DMS 273 (cell line): ENCODE measurements around the gene CACNA1I.
A peak's percentile ranks its signal among the peaks of the same experiment; 100 is the strongest.

ENCODE experiments used
- DNase-seq: peaks from one replicate; lab custom pipeline; 2025; ENCODE audit not compliant: unreplicated experiment; lab: John Stamatoyannopoulos, UW

The CACNA1I gene

DNA sequence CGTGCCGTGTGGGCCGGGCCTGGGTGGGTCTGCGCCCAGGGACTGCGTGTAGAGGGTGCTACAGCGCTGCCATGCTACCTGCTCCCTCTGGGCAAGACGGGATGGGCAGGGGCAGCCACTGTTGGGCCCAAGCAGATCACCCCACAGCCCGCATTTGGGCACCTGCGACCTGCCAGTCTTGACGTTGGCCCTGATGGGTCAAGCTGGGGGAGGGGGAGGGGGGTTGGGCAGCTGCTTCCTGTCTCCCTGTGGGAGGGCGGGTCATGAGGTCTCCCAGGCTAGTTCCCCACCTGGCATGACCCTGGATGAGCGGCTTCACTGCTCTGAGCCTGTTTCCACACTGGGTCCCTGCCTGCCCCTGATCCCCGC is 35.2 kb upstream of the CACNA1I start:
- no peak for DNase-seq

DNA sequence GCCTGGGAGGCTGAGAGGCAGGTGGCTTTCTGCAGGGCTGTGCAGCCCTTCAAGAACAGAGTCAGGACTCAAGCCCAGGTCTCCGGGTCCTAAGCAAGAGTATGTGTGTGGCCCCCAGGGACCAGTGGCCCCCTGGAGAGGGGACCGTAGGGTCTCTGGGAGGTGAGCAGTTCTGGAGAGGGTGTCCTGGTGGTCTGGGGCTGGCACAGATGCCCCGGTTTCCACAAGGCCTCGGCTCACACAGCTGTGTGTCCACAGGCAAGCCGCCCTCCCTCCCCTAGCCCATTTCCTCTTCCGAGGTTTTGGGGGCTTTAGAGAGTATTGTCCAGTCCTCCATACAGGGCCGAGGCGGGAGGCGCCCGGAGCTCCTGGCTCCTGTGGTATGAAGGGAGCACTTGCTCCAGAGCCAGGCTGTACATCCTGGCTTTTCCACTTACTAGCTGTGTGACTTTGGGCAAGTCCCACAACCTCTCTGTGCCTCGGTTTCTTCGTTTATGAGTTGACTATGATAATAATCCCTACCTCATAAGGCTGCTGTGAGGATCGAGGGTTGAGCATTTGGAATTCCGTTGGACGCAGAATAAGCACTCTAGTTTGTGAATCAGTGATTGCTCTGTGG is 34.6 kb upstream of the CACNA1I start:
- DNase-seq: no peak

DNA sequence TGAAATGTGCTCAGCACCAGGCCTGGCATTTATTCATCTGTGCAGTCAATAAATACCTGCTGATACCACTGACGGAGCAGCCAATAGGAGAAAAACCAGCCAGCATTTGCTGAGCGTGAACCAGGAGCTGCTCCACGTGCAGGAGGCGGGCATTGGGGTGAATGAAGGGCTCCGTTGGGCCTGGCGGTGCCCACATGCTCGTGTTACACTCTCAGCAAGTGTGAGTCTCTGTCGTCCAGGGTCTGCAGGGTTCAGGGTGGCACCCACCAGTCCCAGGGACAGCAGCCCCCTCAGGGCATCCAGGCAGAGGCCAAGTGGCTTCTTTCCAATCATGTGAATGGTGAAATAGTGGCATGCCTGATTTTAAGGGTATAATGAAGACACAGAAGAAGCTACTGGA is 33.8 kb upstream of the CACNA1I start:
- no peak for DNase-seq

DNA sequence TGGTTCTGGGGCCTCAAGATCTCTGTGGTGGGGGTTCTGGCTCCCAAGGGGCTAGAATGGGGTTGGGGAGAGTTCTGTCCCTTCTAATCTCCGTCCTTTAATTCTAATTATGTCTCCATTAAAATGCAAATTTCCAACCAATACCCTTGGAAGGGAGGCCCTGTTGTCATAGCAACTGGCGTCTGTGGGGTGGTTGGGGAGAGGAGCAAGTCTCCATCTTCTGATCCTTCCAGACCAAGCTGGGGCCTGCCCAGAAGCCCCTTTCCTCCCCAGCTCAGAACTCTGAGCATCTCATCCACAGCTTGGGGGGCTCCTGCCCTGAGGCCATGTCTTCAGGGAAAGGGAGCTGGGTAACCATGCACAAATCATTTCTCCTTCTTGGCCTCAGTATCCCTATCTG is 32.6 kb upstream of the CACNA1I start:
- DNase-seq: peak; percentile 27

DNA sequence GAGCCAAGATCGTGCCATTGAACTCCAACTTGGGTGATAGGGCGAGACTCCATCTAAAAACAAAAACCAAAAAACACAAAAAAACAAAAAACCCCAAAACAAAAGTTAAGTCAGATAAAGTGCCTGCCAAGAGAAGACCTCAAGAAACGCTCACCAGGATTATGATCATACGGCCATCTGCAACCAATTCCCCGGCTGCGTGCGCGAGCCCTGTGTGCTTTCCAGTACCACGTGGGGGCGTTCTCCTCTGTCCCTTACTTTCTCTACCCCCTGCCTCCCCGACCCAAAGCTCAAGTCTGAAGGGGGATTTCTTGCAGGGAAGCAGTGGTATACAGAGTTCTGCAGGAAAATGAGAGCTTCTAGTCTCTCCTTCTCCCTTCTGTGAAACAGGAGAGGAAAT is 27.5 kb upstream of the CACNA1I start:
- peak; percentile 77 for DNase-seq

DNA sequence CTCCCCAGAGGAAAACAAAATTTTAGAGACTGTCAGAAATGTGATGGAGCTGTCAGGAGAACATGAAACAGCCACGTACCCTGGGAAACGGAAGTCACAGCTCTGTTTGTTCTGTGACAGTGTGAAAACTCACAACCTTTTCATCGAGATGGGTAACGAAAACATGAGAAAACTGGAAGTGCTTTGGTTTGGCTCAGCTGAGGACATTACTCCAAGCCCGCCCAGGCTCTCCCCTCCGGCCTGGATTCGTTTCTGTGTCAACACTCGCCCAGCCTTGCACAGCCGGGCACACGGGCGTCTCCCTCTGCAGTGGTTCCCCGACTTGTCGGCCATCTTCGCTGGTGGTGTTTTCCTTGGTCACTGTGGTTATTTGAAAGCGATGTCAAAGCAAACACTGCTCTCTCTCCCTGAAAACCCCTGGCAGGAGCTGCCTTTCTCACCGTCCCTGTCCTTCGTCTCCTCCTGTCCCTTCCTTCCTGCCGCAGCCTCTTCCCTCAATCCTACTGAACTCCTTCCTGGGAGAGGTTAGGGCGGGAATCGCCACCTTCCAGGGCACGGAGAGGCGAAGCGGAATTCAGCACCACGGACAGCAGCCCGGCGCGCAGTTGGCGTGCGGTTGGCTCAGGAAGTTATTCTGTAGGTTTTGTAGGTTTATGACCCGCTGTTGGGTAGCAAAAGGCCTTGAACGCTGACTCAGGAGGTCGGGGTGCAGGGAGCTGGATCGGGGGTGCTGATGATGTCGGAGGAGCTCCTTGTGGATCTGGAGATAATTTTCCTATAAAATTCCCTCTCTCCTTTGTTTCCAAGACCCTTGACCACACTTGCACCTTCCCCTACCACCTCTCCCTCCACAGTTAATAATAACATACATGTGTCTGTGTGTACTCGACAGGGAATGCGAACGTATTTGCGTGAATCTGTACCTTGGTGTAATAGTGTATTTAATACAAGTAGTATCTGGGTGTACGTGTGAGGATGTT is 24.9 kb upstream of the CACNA1I start:
- DNase-seq: no peak

DNA sequence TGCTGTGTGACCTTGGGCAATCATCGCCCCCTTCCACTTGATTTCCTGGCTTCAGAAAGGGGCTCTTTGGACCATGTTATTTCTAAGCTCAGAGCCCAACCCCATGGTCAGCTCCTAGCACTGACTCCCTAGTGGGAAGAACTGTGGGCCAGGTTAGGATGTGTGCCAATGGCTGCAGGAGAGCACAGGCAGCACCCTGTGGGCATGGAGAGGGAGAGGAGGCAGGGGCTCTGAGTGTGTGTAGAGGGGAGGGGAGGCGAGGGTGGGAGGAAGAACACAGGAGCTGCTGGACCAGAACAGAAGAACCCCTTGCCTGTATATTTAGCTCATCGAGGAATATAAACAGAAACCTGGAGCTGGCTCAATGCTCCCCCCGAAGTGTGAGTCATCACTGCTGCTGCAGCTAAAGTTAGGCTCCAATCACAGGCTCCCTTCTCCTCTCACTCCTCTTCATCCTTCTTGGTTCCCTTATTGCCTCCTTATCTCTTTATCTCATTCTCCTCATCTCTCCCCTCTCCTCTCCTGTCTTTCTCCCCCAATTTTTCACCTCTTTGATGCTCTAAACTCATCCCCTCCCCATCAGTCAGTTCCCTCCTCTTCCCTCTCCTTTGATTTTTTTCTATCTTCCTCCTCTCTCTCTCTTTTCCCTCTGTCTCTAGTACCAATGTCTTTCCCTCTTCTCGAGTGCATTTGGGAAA is 23.5 kb upstream of the CACNA1I start:
- peak; percentile 20 for DNase-seq

DNA sequence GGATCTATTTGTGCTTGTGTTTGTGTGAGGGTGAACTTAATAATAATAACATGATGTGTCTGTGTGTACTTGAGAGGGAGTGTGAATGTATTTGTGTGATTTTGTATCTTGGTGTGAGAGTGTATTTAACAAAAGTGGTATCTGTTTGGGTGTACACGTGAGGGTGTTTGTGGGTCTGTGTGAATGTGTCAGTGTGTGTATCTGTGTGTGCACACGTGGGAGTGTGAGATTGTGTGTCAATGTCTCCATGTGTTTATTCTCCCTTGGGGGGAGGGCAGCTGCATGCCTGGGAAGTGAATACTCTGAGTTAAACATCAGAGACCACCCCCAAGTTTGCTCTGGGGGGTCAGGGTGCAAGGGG is 23.0 kb upstream of the CACNA1I start:
- no peak for DNase-seq

DNA sequence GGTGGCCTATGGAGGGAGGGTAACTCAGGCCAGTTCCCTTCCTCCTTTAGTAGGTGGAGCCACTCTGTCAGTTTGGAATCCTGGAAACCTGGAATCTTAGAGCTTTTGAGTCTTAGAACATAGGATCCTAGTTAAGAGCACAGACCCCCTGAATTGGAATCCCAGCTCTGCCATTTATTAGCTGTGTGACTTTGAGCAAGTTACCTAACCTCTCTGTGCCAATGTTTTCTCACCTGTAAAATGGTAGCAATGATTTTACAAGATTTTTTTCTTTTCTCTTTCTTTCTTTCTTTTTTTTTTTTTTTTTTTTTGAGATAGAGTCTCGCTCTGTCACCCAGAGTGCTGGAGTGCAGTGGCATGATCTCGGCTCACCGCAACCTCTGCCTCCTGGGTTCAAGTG is 17.1 kb upstream of the CACNA1I start:
- no peak for DNase-seq

DNA sequence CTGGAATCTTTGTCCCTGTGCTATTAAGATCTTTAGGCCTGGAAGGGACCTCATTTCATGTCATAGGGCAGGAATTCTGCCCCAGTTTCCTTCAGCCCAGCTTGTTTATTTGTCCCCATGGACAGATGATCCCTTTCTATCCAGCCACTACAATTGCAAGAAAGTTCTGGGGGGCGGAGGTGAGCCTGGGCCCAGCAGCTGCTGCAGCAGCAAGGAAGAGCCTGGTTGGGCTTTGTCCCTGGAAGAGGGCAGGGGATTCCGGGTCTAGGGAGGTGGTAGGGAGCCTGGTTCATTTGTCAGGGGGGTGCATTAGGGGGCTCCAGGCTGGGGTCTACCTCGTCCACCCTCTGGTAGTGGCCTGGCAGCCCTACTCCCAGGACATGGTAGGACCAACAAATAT is 16.4 kb upstream of the CACNA1I start:
- no peak for DNase-seq

DNA sequence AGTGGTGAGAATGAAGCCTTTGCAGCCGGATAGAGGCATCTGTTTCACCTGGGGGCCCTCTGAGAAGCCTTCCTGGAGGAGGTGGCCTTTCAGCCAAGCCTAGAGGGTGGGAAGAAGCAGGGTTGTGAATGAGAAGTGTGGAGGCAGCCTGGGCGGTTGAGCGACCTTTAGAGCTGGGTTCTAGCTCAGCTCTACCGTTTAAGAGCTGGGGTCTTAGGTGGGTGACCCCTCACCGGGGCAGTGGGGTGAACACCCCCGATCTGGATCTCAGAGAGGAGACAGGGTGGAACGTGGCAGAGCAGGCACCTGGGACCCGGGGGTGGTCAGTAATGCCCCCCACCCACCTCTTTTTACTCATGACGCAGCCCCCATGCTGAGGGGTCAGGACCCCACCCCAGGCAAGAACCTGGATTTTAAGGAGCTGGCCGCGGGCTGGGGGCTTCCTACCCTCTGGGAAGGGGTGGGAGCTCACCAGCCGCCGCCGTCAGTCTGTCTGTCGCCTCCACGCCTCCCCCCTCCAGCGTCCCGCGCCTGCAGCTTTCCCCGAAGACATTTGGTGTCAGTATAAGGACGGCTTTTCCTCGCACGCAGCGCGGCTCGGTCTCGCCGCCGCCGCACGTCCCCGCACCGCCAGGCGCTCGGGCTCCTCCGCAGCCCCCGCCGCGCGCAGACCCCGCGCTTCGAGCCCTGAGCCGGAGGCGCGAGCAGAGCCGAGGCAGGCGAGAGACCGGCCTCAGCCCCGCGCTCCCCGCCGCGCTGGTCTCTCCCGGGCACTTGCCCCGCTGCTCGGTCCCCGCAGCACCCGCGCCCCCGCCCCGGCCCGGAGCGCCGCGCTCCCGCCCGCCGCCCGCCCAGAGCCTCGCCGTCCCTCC is 13.3 kb upstream of the CACNA1I start:
- peak; percentile 59 for DNase-seq

DNA sequence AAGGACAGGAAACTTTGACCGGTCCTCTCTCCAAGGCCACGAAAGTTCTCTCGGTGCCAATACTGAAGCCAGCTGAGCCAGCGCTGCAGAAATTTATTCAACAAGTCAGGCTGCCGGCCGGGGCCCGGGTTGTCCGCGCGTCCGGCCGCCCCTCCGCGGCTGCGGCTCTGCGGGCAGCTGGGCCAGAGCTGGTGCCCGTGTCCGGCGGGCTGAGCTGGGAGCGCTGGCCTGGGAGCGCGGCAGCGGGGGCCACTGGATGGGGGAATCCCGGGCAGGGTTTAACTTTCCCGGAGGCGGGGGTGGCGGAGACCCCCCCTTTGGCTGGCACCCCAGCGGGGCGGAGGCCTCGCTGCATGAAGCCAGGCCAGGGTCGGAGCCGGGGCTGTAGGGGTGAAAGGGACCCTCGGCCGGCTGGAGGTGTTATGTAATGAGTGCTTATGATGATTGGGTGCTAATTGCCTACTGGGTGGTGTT is 12.3 kb upstream of the CACNA1I start:
- peak; percentile 14 for DNase-seq

DNA sequence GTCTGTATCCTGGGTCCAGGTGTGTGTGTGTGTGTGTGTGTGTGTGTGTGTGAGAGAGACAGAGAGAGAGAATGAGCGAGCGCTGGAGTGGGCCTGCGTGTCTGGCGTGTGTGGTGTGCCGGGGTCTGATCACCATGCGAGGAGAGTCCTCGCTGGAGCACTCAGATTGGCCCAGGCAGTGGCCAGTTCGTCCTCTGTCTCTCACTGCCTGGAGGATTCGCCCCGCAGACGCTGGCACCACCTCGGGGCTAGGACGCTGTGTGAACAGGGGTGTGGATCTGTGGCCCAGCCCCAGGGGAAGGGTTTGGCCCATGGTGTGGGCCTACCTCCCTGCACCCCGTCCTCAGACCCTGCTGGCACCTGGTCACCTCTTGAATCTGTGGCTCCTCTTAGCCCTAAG is 11.6 kb upstream of the CACNA1I start:
- no peak for DNase-seq

DNA sequence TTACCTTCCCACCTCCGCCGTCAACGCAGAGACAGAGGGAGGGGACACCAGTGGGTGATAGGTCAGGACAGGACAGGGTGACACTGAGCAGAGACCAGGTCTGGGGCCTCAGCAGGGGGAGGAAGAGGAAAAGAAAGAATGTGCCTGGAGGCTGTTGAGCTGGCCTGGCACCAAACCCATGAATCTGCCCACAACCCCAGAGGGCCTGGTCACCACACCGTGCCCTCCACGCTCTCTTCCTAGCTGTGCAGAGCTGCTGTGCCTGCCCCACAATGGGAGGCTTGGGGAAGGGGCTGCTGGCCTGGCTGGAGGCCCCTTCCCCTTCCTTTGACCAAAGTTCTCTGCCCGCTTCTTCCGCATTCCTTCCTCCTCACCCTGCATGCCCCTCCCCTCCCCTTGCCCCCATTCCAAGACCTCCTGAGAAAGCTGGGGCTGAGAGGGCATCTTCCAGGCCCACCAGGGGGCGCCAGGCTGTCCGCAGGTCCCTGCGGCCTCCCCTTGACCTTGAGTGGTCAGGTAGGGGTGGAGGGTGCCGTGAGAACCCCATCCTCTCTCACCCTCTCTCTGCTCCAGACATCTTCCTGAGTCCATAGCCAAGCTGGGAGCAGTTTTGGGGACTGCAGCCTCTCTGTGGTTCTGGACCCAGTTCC is 11.0 kb upstream of the CACNA1I start:
- DNase-seq: peak; percentile 18

DNA sequence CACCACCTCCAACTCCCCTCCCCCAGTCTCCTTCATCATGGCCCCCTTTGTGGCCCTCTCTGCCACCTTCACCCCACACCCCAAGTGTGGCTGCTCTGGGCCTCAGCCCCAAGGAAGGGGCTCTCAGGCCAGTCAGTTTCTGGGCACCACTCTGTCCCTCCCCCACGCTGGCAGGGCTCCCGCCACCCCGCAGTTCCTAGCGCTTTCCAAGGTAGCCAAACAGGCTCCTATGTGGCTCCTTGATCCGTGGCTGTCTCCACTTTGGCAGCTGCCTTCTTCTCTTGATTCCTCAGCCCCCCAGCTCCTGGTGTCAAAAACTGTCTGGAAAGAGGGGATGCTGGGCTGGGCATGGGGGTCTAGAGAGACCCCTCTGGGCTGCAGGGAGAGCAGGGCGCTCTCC is 10.4 kb upstream of the CACNA1I start:
- peak; percentile 15 for DNase-seq

DNA sequence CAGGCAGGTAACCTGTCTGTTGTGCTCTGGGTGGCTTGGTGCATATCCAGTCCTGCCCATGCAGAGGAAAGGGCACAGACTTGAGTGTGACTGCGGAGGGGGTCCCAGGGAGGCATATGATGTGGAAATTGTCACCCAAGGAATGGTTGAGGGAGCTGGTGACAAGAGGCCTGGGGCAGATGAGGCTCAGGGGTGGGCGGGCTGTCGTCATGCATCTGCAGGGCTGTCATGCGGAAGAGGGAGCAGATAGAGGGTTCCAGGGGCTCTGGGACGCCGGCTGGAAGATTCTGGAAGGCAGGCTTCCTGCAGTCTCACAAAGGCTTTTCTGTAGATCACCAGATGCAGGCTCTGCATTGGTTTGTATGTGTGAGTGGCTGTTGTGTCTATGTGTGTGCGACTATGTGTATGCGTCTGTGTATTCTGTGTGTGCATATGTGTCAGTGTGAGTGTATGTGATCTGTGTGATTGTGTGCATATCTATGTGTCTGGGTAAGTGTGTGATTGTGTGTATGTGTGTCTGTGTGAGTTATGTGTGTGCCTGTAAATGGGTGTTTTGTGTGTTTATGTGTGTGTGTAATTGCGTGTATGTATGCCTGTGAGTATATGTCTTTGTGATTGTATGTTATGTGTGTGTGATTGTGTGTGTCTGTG is 7.6 kb upstream of the CACNA1I start:
- DNase-seq: no peak

DNA sequence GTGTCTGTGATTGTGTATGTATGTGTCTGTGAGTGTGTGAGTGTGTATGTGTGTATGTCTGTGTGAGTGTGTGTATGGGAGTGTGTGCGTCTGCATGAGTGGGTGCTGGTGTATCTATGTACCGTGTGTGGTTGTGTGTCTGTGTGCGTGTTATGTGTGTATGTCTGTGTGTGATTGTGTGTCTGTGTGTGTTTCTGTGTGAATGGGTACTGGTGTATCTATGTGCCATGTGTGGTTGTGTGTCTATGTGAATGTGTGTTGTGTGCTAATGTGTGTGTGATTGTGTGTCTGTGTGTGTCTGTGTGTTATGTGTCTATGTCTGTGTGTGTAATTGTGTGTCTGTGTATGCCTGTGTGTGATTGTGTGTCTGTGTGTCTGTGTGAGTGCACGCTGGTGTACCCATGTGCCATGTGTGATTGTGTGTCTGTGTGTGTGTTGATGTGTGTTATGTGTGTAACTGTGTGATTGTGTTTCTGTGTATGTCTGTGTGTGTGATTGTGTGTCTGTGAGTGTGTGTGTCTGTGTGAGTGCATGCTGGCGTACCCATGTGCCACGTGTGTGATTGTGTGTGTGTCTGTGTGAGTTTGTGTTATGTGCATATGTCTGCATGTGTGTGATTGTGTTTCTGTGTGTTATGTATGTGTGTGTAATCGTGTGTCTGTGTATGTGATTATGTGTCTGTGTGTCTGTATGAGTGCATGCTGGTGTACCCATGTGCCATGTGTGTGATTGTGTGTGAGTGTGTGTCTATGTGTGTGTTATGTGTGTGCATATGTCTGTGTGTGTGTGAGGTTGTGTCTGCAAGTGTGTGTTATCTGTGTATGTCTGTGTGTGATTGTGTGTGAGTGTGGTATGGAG is 6.8 kb upstream of the CACNA1I start:
- DNase-seq: no peak

DNA sequence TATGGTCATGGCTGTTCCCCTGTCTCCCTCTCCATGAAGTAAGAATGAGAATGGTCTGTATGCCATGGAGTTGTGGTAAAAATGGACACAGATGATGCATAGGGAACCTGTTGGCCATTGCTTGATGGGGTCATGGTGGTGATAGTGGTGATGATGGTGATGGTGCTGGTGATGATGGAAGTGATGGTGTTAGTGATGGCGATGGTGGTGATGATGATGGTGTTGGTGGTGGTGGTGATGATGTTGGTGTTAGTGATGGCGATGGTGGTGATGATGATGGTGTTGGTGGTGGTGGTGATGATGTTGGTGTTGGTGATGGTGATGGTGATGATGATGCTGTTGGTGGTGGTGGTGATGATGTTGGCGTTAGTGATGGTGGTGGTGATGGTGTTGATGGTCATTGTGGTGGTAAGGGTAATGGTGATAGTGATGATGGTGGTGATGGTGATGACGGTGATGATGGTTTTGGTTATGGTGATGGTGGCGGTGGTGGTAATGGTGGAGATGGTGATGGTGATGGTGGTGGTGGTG is 5.1 kb upstream of the CACNA1I start:
- DNase-seq: no peak
